Smooth muscle cell (in vitro differentiated cells): ENCODE measurements around the gene AATF. TPM values are rescaled to one million over a fixed set of nuclear protein-coding genes. Genes with fewer than 3 reads are reported as not detected.
A peak's percentile ranks its signal among the peaks of the same experiment; 100 is the strongest.

Source experiments
- DNase-seq: peaks from one replicate; lab custom pipeline; 2025; ENCODE audit not compliant: unreplicated experiment; lab: John Stamatoyannopoulos, UW
- H2AFZ ChIP-seq: fragments of 200-600 bp; sonication (generic); 2 replicates; pipeline ENCODE4 v1.6.0; 2016; ENCODE audit warnings: antibody characterized with exemption, low read depth, mild to moderate bottlenecking
- H3F3A ChIP-seq: fragments of 200-600 bp; sonication (generic); 2 replicates; pipeline ENCODE4 v1.6.0; 2017; ENCODE audit warnings: antibody characterized with exemption, low read depth
- H3K27ac ChIP-seq: fragments of 200-600 bp; sonication (generic); 2 replicates; pipeline ENCODE4 v1.5.1; 2016; ENCODE audit warnings: low read depth, mild to moderate bottlenecking
- H3K27me3 ChIP-seq: fragments of 200-600 bp; sonication (generic); 2 replicates; pipeline ENCODE4 v1.6.1; 2016; ENCODE audit warnings: low read depth, mild to moderate bottlenecking
- H3K36me3 ChIP-seq: fragments of 200-600 bp; sonication (generic); 2 replicates; pipeline ENCODE4 v1.5.1; 2016; ENCODE audit warnings: low read depth
- H3K4me1 ChIP-seq: fragments of 200-600 bp; sonication (generic); 2 replicates; pipeline ENCODE4 v1.5.1; 2016; ENCODE audit warnings: low read depth
- H3K4me2 ChIP-seq: fragments of 200-600 bp; sonication (generic); 2 replicates; pipeline ENCODE4 v1.6.0; 2016; ENCODE audit warnings: mild to moderate bottlenecking
- H3K4me3 ChIP-seq: fragments of 200-600 bp; sonication (generic); 2 replicates; pipeline ENCODE4 v1.5.1; 2016; ENCODE audit warnings: mild to moderate bottlenecking
- H3K79me2 ChIP-seq: fragments of 200-600 bp; sonication (generic); 2 replicates; pipeline ENCODE4 v1.6.0; 2016; ENCODE audit warnings: low read depth, mild to moderate bottlenecking
- H3K9ac ChIP-seq: fragments of 200-600 bp; sonication (generic); 2 replicates; pipeline ENCODE4 v1.6.0; 2016; ENCODE audit warnings: low read depth
- H3K9me3 ChIP-seq: fragments of 200-600 bp; sonication (generic); replicated peaks from 2 replicates; pipeline ENCODE4 v1.5.1; 2016; ENCODE audit warnings: low read depth
- H4K20me1 ChIP-seq: fragments of 200-600 bp; sonication (generic); 2 replicates; pipeline ENCODE4 v1.6.0; 2016; ENCODE audit warnings: low read depth
- WGBS: methylation state at CpG from one replicate; pipeline ENCODE4 v1.1.7; 2016; ENCODE audit warnings: low lambda C conversion rate; 5-methylcytosine and 5-hydroxymethylcytosine counted together
- polyA plus RNA-seq: library from polyadenylated mRNA; unstranded; fragments of >200 nt; fragmentation: Nextera tagmentation; extraction: Ambion mirVana; gene quantifications from 2 replicates; pipeline ENCODE4 v1.2.1, GENCODE V29; 2016
- total RNA-seq: library from RNA; depleted of rRNA; stranded (reverse); fragments of >200 nt; gene quantifications from 2 replicates; pipeline ENCODE4 v1.2.3, GENCODE V29; 2014
- TF ChIP-seq, protein P1 (sequence below): fragments of 200-600 bp; sonication (generic); IDR thresholded peaks from 2 replicates; pipeline ENCODE4 v1.5.1; 2017; ENCODE audit warnings: borderline replicate concordance, mild to moderate bottlenecking, antibody characterized with exemption; ENCODE audit not compliant: insufficient read depth, poor library complexity, severe bottlenecking

Gene AATF
- total and polyA plus RNA-seq, 2 experiments from 2014 or later = 18.5 to 38.0 TPM

DNA sequence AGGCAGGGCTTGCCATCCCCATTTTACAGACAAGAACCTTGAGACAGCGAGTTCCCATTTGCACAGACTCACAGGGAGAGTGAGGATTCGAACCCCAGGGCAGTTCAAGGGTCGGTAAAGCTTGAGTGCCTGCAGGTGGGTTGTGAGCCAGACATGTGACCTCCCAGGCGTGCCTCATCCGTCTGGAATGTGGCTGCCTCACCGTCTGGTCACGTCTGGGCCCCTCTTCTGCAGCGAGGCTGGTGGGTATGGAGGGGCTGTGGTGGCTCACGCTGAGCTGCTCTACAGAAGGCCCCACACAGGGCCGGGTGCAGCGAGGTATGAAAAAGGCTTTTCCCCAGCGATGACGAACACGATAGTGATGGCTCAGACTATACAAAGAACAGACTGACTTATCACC lies 47.2 kb upstream of the AATF start:
- Histone ChIP-seq H4K20me1 (no peaks in the 10 kb centered on the region), H3K79me2 (no peaks in the 10 kb centered on the region), H3K4me2 (no peak overlapping the region), H3K27ac (peak overlapping the region; percentile 17), H3K9ac (no peak overlapping the region), H3K4me1 (peaks cover 10% of the 10 kb centered on the region), H3K9me3 (no peaks in the 10 kb centered on the region), H3K4me3 (no peak overlapping the region), H2AFZ (no peak overlapping the region), H3K27me3 (peaks cover 10% of the 10 kb centered on the region), H3F3A (no peaks in the 10 kb centered on the region), H3K36me3 (no peaks in the 10 kb centered on the region)
- no peak for DNase-seq
- WGBS = 34% methylated on average over 14 of the region's 14 CpGs
- TF ChIP-seq, protein P1, sequence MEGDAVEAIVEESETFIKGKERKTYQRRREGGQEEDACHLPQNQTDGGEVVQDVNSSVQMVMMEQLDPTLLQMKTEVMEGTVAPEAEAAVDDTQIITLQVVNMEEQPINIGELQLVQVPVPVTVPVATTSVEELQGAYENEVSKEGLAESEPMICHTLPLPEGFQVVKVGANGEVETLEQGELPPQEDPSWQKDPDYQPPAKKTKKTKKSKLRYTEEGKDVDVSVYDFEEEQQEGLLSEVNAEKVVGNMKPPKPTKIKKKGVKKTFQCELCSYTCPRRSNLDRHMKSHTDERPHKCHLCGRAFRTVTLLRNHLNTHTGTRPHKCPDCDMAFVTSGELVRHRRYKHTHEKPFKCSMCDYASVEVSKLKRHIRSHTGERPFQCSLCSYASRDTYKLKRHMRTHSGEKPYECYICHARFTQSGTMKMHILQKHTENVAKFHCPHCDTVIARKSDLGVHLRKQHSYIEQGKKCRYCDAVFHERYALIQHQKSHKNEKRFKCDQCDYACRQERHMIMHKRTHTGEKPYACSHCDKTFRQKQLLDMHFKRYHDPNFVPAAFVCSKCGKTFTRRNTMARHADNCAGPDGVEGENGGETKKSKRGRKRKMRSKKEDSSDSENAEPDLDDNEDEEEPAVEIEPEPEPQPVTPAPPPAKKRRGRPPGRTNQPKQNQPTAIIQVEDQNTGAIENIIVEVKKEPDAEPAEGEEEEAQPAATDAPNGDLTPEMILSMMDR = no peak

DNA sequence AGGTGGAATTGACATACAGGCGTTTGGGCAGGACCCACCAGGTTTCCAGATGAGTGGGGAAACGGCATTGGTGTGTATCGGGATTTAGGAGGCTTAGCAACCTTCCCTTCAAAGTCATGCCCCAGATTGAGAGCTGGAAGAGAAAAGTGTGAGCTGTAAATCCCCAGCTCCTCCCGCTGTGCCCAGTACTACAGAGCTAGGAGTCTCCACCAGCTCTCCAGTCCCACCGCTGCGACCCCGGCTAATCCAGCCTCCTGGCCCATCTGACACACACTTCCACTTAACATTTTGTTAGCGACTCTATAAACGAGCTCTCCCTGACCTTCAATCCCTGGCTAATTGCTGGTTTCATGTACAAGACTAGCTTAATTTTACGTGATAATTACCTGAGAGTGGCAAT lies 41.3 kb upstream of the AATF start:
- no peak overlapping the region for H3K9ac ChIP-seq
- no peak overlapping the region for H3K4me3 ChIP-seq
- H3K27me3 ChIP-seq = peaks cover 44% of the 10 kb centered on the region
- no peak overlapping the region for H3K27ac ChIP-seq
- H3K79me2 ChIP-seq = no peaks in the 10 kb centered on the region
- no peaks in the 10 kb centered on the region for H4K20me1 ChIP-seq
- H3K9me3 ChIP-seq = no peaks in the 10 kb centered on the region
- no peak overlapping the region for H2AFZ ChIP-seq
- no peaks in the 10 kb centered on the region for H3K36me3 ChIP-seq
- no peaks in the 10 kb centered on the region for H3K4me1 ChIP-seq
- DNase-seq = no peak
- TF ChIP-seq, protein P1 = no peak
- no peaks in the 10 kb centered on the region for H3F3A ChIP-seq
- no peak overlapping the region for H3K4me2 ChIP-seq
- WGBS = 75% methylated on average over 10 of the region's 10 CpGs

DNA sequence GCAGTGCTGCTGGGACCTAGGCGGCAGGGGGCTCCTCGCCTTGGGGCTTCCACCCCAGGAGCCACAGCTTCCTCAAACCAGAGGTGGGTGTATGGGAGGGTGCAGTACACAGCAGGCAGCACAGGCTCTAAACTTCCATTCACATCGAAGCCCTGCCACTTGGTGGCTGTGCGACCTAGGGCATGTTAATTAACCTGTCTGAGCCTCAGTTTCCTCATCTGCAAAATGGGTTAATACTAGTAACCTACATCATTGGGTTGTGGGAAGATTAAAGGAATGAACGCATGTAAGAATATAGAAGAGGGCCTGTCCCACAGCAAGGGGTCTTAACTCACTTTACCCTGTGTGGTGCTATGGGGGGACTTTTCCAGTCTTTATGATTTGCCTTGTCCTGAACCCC lies 38.2 kb upstream of the AATF start:
- no peaks in the 10 kb centered on the region for H3K36me3 ChIP-seq
- no peak overlapping the region for H3K4me2 ChIP-seq
- no peaks in the 10 kb centered on the region for H3K9me3 ChIP-seq
- no peaks in the 10 kb centered on the region for H3K79me2 ChIP-seq
- no peak overlapping the region for H3K4me3 ChIP-seq
- H3K27ac ChIP-seq = no peak overlapping the region
- no peak overlapping the region for H2AFZ ChIP-seq
- no peak for DNase-seq
- H3F3A ChIP-seq = no peaks in the 10 kb centered on the region
- H4K20me1 ChIP-seq = no peaks in the 10 kb centered on the region
- 83% methylated on average over 5 of the region's 5 CpGs for whole genome bisulfite sequencing
- H3K9ac ChIP-seq = no peak overlapping the region
- H3K4me1 ChIP-seq = no peaks in the 10 kb centered on the region
- TF ChIP-seq, protein P1 = no peak
- H3K27me3 ChIP-seq = peaks cover 50% of the 10 kb centered on the region

DNA sequence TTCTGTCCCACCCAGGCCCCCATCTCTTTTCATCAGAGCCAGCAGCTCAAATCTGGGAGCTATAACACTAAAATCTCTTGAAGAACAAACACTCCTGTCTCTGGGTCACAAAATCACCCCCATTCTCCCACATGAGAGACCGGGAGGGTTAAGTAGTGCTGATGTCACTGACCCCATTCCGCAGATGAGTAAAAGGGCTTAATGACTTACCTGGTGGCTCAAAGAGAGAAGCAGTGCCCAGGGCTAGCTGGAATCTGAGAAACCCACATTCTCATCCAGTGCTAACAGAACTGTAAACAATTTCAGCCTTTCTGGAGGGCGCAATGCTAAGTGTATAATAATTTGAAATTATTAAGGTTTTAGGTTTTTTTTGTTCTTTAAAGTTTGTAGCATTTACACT lies 37.8 kb upstream of the AATF start:
- 59% methylated on average over 3 of the region's 3 CpGs for WGBS

More for the DNA sequence above, 37.8 kb upstream of the AATF start:
- Histone ChIP-seq H3K9me3 (no peaks in the 10 kb centered on the region), H3K4me2 (no peak overlapping the region), H3K4me3 (no peak overlapping the region), H3K4me1 (no peaks in the 10 kb centered on the region), H3K27ac (no peak overlapping the region), H3K36me3 (no peaks in the 10 kb centered on the region), H4K20me1 (no peaks in the 10 kb centered on the region), H2AFZ (no peak overlapping the region), H3K27me3 (peaks cover 50% of the 10 kb centered on the region), H3K9ac (no peak overlapping the region), H3F3A (no peaks in the 10 kb centered on the region), H3K79me2 (no peaks in the 10 kb centered on the region)
- TF ChIP-seq, protein P1 = no peak
- no peak for DNase-seq
